GM21825 (cell line): ENCODE results near the gene MCUB.
"Not testable (repeated sequence)": the region's sequence is repeated elsewhere in the genome, so short reads cannot be mapped to it uniquely, and the experiment has no call there.

ENCODE experiments used
- ATAC-seq: cut with Tn5 transposase; IDR thresholded peaks from one replicate; pipeline ENCODE4 v1.9.1; 2021; ENCODE audit warnings: mild to moderate bottlenecking, moderate library complexity; ENCODE audit not compliant: unreplicated experiment

The MCUB gene, protein sequence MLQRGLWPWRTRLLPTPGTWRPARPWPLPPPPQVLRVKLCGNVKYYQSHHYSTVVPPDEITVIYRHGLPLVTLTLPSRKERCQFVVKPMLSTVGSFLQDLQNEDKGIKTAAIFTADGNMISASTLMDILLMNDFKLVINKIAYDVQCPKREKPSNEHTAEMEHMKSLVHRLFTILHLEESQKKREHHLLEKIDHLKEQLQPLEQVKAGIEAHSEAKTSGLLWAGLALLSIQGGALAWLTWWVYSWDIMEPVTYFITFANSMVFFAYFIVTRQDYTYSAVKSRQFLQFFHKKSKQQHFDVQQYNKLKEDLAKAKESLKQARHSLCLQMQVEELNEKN

DNA sequence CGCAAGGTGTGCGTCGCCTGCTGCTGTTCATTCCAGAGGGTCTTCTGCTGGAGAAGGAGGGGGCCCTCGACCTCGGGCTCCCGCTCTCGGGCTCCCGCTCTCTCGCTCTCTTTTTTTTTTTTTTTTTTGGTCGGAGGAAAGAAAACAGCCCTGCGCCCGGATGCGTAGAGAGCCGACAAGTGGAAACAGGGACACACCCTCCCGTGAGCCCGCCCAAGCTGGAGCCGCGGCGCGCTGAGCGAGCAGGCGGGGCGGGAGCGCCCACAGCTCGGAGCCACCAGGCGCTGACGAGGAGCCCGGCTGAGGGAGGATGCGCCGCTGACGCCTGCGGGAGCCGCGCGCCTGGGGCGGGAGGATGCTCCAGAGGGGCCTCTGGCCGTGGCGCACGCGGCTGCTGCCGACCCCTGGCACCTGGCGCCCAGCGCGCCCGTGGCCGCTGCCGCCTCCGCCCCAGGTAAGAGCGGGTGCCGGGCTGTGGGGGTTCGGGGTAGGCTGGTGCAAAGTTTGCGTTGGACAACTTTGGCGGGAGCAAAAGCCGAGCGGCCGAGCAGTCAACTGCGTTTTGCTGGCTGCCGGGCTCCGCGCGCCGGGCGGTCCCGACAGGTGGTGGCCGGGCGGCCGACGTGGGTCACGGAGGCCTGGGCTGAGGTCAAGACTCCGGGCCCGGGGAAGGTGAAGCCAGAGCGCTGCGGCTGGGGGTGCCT lies at the start of gene MCUB:
TSS of gene MCUB (plus strand) at position 264 of the 704 bp plus-strand sequence. CDS start at position 356, 92 bp downstream.
- ATAC-seq: peak; percentile 90

DNA sequence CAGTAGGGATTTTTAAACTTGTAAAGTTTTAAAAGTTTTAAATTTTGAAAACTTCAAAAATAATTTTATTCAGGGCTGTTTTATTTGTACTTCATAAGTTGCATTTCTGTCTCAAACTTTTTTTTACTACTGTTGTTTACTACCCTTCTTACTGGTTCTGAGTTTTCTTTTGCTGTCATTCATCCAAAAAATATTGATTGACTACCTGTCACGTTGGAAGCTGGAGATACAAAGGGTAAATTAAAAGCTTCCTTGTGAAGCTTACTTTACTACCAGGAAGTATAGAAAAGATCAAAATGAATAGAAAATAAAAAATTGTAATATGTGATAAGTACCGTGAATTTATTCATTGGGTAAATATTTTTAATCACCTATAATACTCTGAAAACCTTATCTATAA lies 49.4 kb upstream of the MCUB start:
- no peak for ATAC-seq

DNA sequence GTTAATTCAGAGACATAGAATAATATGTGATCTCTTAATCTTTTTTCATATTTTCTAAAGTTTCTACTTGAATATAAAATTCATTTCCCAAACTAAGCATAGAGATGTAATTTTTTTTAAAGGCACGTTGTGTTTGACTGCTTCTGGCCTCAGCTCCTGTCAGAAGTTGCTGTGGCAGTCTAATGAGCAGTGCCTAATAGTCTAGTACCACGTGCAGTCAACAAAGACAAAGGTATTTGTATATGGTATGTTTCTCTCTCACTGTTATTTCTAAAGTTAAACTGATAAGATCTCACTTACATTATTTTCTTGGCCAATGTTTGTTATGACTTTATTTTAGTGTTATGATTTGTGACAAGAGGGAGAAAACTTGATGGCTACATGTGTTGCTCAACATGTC lies 48.6 kb upstream of the MCUB start:
- no peak for ATAC-seq

DNA sequence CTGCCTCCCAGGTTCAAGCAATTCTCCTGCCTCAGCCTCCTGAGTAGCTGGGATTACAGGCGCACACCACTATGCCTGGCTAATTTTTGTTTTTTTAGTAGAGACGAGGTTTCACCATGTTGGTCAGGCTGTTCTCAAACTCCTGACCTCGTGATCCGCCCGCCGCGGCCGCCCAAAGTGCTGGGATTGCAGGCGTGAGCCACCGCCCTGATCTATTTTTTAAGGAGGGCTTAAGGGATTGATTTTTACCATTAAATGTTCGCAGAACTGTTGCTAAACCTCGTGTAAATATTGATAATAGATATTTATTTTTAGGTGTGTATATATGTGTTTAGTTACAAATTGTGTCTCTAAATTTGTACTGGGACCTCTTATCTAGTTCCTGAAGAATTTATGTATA lies 46.7 kb upstream of the MCUB start:
- not testable (repeated sequence) for ATAC-seq

DNA sequence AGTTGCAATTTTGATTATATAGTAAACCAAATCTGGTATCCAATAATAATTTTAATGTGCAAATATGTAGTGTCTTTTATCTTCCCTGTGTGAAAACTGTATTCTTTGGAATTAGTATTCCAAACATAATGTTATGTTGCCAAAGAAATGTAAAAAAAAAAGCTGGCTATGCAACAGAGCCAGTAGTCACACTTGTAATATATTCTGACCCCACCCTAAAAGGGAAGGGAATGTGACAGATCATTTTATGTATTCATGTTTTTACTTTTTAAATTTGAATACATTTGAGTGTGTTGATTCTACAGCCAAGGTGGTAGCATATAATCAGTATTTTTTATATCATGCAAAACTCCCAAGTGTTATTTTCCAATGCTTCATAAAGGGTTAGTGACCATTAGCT lies 27.9 kb upstream of the MCUB start:
- ATAC-seq: no peak

DNA sequence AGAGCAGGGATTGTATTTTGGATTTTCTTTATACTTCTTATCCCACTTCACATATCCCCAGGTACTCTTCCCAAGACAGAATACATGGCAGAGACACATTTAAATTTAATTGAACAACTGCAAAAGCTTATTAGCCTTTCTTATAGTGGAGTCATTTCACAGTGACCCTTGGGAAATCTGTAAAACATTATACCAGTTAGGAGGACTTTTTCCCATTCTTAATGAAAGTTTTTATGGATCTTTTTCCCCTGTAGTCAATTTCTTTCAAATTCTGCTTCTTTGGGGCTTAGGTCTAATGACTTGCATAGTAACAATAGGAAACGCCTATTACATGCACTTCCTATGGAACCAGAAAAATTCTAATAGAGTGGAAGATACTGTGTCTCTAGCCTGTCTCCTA lies 14.6 kb upstream of the MCUB start:
- no peak for ATAC-seq

DNA sequence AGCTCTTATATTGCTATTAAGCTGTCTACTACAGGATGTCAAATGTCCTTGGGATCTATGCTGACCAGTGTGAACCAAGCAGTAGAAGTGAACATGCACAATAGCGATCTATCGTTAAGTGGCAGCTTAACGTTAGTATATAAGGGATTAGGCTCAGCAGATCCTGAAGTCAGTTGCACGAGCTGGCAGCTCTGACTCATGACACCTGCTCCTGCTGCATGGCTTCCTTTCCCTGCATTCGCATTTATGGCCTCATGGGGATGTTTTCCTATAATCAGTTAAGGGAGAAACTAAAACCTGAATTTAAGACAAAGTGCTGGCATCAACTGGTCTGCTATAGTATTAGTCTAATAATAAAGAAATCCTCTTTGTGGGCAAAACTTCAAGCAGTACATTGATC lies 12.7 kb upstream of the MCUB start:
- no peak for ATAC-seq

DNA sequence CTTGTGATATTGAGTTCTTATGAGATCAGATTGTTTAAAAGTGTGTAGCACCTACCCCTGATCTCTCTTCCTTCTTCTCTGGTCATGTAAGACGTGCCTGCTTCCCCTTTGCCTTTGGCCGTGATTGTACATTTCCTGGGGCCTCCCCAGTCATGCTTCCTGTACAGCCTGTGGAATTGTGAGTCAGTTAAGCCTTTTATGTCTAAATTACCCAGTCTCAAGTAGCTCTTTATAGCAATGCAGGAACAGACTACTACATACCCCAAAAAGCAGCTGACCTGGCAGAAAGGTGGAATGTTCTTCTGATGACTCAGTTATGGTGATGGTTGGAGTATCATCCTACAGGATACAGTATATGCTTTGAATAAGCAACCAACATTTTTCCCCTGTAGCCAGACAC lies 11.4 kb upstream of the MCUB start:
- ATAC-seq: no peak

DNA sequence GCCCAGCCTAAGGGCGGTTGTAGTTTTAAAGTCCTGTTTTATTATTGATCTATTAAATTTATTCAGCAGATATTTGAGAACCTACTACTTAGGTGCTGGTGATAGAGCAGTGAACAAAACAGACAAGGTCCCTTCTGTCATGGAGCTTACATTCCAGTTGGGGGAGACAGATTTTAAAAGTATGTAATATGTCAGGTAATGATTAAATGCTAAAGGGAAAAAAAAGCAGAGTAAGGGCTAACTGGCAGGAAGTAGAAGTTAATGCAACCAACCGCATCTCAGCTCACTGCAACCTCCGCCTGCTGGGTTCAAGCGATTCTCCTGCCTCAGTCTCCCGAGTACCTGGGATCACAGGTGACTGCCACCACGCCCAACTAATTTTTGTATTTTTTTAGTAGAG lies 7.8 kb upstream of the MCUB start:
- no peak for ATAC-seq

DNA sequence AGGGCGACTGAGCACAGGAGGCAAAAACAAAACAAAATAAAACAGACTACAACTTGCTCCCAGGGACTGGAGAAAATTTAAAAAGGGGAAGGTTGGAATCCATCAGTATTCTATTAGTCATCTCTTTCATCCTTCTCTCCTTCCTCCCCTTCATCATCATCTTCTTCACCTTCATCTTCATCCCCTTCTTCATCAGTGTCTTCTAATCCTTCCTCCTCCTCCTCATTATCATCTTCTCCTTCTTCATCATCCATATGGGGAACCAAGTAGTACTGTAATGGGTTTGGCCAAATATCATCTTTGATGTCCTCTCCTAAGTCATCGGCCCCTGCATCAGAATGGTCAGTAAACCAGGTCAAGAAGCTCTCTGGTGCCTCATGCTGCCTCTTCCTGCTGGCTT lies 6.9 kb upstream of the MCUB start:
- ATAC-seq: no peak

DNA sequence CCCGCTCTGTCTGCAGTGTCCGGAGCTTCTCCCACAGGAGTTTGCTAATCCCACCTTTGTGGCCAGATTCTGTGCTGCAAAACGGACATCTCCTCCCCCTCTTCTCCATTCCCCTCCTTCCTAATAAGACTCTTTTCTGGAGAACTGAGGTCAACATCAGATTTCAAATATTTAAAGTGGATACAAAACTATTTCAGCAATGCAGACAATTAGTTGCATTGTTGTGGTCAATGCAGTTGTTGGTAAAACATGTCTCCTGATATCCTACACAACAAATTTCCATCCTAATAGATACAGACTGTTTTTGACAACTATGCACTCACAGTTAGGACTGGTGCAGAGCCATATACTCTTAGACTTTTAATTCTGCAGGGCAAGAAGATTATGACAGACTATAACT lies 5.1 kb upstream of the MCUB start:
- ATAC-seq: no peak

DNA sequence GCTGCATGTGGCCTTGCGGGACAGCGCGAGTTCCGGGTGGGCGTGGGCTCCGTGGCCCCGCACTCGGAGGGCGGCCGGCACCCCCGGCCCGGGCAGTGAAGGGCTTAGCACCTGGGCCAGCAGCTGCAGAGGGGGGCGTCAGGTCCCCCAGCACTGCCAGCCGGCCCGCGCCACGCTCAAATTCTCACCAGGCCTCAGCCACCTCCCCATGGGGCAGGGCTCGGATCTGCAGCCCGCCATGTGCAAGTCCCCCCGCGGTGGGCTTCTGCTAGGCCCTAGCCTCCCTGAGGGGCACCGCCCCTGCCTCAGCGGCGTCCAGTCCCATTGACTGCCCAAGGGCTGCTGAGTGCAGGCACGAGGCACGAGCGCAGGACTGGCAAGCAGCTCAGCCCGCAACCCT lies 2.6 kb upstream of the MCUB start:
- ATAC-seq: no peak

DNA sequence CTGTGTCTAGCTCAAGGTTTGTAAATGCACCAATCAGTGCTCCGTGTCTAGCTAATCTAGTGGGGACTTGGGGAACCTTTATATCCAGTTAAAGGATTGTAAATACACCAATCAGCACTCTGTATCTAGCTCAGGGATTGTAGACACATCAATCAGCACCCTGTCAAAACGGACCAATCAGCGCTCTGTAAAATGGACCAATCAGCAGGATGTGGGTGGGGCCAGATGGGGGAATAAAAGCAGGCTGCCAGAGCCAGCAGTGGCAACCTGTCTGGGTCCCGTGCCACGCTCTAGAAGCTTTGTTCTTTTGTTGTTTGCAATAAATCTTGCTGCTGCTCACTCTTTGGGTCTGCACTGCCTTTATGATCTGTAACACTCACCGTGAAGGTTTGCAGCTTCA lies 2.0 kb upstream of the MCUB start:
- not testable (repeated sequence) for ATAC-seq

DNA sequence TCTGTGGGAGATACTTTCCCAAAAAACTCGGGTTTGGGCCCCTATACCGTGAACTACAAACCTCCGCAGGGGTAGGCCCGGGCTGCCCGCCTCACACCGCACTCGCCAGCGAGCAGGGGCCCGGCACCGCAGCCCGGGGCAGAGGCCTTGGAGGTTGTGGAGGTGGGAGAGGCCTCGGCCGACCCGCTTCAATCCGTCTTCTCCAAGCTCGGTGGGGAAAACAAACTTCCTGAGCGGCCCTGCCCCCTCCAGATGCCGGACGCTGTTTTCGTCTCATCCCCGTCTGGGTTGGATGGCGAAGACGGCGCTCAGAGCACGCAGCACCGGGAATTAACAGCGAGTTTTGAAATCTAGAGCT lies 442 bp upstream of the MCUB start:
- peak; percentile 26 for ATAC-seq

DNA sequence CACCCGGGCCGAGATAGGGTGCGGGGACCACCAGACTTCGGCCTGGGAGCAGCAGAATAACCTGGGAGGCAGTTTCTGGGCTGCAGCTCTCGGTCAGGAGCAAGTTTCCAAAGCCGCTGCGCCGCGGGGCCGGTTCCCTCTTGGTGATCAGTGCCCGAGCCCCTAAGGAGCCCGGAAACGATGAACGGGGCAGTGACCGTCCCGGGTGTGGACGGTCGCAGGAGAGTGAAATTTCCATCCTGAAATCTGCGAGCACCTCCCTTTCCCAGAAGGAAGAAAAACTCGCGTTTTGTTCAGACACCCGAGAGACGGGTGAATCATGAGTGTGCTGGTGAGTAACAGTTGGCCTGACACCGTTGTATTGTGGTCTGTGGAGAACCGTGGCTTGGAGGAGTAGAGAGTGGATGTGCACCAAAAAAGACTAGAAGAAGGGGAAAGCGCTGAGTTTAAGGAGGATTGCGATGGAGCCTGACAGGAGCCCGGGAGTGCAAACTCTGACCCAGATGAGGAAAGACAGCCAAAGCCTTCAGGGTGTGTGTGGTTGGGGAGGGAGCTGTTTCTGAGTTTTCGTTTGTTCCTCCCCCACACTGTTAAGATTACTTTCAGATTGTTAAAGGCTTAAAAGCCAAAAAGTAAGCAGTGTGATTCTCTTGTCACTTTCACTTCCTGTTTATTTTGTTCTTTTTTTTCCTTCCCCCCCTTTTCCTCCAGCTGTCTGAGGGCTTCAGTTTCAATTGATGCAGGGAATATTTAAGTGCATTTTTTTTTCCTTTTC lies 828 bp downstream of the MCUB start:
- ATAC-seq: peak; percentile 62

DNA sequence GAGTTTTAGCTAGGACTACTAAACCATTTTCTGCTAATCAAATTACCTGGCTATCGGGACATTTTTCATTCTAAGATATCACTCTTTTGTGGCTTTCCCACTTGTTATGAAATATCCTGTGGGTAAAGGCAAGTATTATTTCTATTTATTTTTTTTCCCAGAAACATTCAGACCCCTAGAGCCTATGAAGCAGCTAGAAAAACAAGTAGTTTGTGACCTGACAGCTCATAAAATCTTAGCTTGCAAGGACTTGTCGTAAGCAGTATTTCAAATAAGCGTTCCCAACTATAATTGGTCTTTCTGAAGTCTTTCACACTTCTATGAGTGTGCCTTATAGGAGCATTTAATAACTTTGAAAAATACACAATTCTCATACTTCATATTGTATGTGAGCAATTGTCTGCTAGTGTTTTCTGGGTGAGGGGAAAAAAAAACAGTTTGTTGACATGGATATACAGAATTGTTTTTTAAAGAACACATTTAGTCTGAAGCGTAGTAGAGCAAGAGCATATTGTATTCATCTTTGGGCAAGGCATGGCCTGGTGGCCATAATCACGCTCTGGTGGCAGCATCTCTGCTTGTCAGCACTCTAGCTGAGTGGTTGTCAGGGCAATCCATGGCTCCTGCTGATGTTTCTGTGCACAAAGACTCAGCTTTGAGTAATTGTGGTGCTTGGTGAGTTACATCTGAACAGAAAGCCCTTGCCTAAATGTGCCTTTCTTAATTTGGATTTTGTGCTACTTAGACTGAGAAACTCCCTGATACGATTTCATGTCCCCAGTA lies 2.6 kb downstream of the MCUB start:
- no peak for ATAC-seq

DNA sequence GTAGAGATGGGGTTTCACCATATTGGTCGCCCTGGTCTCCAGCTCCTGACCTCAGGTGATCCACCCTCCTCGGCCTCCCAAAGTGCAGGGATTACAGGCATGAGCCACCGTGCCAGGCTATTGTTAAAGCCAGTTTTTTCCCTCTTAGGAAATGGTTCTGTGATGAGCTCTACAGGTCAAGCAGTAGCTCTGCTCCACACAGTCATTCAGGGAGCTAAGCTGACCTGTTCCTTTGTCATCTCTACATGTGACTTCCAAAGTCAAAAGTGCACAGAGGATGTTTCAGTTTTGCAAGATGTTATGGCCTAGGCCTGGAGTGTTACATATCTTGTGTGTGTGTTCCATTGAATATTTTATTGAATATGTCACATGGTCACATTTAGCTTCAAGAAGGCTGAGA lies 11.4 kb downstream of the MCUB start:
- no peak for ATAC-seq

DNA sequence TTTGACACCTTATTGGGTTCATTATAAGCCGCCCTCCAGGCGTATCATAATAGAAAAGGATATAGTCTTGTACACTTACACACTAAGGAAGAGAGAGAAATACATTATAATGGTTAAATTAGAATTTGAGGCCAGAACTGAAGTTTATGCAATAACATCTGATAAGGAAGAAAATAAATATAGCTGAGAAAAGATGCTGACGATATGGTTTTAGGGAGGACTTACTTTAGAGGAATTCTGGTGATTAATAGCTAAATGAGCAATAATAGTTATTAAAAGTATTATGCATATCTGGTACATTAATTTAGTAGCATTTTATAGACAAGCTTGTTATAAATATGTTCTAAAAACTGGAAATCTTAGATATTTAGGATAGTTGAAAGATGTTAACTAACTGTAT lies 12.1 kb downstream of the MCUB start:
- no peak for ATAC-seq

DNA sequence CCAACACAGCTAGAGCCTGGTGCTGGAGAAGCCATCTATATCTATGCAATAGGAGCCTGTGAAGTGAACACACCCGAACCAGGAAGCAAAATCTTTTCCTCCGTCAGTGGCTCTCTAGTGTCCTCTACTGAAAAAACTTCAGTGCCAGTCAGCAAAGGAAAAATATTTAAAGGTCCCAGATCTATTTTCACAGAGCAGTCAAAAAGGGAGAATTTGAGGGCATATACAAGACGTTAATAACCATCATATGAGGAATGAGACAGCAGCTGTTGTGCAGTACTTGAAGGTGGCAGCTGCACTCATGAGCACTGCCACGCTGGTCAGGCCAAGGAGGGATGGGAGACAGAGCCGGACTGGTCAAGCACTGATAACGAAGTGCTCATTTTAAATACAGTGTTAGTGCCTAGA lies 14.4 kb downstream of the MCUB start:
- ATAC-seq: no peak

DNA sequence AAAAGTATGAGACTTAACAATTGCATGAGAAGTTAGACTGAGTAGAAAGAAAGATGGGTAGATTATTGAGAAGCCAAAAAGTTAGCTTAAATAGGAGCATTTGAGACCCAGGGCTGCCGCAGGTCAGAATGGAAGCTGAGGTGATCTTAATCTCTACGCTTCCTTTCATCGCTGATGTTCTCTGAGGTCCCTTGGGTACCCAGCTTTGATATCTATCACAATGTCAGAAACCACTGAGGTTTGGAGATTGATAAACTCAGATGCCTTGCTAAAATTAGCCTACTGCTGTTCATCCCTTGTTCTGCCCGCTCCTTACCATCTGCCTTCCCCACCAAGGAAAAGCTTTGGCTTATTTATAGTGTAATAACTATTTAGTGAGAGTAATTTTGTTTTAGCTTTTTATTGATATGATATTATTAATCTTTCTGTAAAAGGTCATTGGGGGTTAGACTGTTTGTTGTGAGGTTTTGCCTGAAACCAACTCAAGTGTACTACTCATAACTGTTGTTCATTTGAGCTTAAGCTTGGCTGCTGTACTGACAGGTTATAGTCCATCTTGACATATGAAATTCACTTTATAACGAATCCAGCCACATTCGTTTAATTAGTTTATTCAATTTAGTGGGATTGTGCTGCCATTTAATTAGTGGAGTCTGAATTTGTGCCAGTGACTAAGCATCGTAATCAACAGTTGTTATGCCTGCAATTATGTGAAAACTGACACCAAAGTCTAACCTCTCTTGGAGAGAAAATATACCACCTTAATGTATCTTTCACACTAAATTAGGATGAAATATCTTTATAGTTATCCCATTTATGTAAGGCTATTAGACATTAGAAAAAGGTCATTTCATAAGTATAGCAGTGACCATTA lies 15.1 kb downstream of the MCUB start:
- ATAC-seq: no peak
